ENCODE data around the gene SCFD2.
A peak's percentile ranks its signal among the peaks of the same experiment; 100 is the strongest.

Gene SCFD2

GRCh38 chr4:52869196-52869595 is 496.7 kb downstream of the SCFD2 start:
- DNase-seq = no peak

DNA sequence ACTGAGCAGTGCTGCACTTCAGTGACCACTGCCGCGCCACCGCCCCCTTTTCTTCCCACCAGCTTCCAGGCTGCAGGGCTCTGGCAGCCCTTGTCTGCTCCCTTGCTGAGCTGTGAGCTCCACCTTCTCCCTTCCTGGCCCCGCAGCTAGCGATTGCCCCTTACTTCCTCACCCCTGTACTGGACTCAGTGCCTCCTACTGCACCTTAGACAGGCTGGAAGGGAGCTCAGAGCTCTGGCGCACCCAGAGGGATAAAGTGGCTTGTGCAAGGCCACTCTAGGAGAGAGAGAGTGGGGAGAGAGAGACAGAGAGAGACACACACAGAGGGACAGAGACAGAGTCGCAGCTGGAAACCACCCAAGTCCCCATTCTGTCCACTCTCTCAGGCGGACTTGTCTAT is 497.7 kb downstream of the SCFD2 start:
- DNase-seq = no peak

DNA sequence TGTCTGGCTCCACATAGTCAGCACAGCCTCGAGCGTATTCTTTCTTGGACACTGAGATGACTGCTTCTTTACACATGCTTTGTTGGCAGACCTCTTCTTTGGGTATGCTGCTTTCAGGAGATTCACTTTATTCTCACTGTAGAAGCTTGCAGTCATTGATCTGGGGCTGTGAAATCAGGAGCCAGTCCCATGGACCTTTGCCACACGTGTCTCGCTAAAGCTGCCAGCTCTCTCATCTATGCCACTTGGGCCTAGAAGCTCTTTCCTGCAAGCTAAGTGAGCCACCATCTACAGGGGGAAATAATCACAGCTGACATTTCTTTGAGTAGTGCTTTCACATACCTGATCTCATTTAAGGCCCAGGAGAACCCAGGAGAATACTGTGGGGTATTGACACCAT is 498.7 kb downstream of the SCFD2 start:
- no peak for DNase-seq

GRCh38 chr4:52866734-52867133 is 499.1 kb downstream of the SCFD2 start:
- DNase-seq = no peak

DNA sequence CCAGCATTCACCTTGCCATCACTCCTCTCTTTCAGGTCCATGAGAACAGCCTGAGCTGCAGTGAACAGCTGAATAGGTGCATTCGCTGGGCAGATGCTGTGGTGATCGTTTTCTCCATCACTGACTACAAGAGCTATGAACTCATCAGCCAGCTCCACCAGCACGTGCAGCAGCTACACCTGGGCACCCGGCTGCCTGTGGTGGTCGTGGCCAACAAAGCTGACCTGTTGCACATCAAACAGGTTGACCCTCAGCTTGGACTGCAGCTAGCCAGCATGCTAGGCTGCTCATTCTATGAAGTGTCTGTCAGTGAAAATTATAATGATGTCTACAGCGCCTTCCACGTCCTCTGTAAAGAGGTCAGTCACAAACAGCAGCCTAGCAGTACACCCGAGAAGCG is 500.6 kb downstream of the SCFD2 start:
- DNase-seq = no peak

GRCh38 chr4:52864793-52865192 is 501.1 kb downstream of the SCFD2 start:
- DNase-seq = no peak

DNA sequence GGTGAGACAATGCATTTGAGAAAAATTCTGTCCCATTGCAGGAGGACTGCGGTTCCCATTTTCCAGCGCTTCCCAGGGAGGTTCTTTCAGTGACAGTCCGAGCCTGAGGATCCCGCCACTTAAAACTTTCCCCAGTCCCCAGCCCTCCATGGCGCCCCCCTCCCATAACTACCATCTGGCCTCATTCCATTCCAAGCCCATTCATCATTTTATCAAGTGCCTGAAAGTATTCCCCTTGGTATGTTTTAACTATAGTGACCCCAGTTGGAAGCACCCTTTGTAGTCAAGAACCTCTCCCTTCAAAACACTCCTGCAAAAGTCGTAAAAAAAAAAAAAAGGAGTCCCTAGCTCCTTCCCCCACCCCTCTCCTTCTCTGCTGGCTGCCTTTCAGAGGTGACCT is 502.5 kb downstream of the SCFD2 start:
- DNase-seq = no peak

DNA sequence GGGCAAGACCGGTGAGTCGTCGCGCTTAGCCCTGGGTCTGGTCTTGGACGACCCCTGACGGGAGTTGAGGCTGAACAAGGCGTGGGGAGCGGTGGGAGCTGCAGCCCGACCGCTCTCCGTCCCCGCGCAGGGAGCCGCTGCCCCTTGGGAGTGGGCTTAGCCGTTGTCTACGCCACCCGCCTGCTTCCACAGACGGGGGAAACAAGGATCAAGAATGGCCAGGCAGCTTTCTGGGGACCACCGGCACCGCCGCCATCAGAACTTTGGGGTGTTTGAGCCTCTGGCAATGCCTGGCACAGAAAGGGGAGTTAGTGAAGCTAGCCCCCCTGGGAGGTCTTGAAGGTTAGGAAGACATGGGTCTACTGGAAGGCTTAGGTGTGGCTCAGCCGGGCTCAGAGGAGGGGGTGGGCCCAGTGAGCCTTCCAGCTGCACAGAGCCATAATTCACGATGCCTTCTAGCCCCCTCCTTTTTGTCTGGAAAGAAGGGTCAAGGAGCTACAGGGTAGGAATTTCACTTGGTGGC is 503.2 kb downstream of the SCFD2 start:
- DNase-seq = no peak

GRCh38 chr4:52861879-52862616 is 503.8 kb downstream of the SCFD2 start, which contains the start of gene RASL11B:
Gene RASL11B, plus strand, starts transcription at chr4:52862317. Its CDS starts 191 bp downstream, at chr4:52862508.
- peak; percentile 80 for DNase-seq

DNA sequence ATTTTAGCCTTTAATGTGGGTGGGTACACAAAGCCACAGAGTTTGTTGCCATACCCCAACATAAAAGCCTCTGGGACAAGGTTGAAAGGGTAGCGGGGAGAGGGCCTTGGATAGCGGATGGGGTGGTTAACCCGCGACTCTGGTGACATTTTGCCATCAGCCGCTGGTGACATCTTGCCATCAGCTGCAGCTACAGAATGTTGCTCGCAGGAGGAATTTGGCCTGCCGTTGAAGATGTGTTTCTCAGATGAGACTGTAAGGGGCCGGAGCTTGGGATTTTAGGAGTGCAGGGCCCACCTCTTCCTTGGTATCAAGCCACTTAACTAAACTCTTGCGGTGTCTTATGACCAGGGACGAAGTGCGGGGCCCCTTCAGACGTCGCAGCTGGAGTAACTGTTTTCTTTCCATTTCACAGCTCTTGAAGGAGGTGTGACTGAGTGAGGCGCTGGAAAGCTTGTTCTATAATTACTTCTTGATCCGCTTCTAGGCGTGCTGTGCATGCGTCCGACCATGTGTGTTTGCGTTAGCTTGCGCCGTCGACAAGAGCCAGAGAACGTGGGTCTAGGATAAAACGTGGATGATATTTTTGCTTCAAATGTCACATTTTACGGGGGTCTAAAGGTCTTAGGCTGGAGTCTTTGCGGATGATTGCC is 504.6 kb downstream of the SCFD2 start:
- DNase-seq = no peak

- DNase-seq = no peak
Measured at GRCh38 chr4:52860361-52860760, 505.5 kb downstream of the SCFD2 start.

GRCh38 chr4:52856801-52857200 is 509.1 kb downstream of the SCFD2 start:
- DNase-seq = no peak

GRCh38 chr4:52853351-52853750 is 512.5 kb downstream of the SCFD2 start:
- no peak for DNase-seq

- no peak for DNase-seq
Measured at GRCh38 chr4:52852711-52853110, 513.1 kb downstream of the SCFD2 start.

DNA sequence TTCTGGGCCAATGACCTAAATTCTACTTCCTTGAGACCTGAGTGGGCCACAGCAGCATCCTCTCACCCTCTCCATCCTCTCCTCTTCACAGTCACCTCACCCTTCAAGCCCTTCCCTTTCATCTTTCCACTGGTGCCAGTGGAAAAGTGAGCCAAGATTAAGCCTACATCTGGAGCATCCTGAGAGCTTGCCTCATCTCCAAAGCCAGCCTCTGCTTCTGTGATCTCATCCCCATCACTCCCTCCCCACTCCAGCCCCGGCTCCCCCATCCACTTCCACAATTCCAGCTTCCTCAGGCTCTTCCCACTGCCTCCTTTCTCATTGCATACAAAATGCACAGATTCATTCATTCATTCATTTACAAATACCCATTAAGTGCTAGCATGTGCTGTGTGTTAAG is 513.8 kb downstream of the SCFD2 start:
- DNase-seq = no peak

DNA sequence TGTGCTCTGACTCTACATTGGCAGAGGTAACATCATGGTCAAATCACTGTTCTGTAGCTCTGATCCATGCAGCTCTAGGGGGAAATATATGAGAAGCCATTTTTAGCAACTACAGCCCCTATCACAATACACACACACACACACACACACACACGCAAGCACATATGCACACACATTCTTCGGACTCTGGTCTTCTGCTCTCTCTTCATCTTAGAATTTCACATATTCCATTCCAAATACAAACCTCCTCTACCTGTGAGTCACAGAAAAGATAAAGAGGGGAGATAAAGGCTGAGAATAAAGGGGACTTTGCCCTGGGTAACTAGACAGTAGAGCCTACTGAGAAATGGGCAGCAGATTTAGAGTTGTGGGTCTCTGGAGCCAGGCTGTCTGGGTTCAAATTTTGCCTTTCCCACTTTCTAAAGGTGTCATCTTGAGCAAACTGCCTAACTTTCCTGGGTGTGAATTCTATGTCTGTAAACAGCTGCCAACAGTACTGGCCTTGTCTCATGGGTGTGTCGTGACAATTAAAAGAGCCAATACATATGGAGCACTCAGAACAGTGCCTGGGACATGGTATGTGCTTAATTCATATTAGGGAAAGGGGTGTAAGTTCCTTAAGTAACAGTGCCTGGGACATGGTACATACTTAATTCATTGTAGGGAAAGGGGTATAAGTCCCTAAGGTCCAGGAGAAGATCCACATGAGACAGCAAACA is 515.3 kb downstream of the SCFD2 start:
- DNase-seq = no peak

DNA sequence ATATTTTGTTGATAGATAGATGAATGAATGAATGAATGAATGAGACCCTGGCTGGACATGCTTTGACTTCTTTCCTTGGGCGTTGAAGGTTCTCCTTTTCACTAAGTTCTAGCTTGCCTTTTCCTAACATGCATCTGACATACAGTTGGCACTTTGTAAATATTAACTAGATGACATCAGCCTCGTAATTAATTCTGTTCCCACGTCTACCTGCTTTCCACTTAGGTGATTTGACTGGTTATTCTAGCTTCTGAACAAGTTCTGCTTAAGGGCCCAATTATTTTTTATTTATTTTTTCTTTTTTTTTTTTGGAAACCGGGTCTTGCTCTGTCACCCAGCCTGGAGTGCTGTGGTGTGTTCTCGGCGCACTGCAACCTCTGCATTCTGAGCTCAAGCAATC is 517.6 kb downstream of the SCFD2 start:
- no peak for DNase-seq

GRCh38 chr4:52846502-52846901 is 519.4 kb downstream of the SCFD2 start:
- no peak for DNase-seq

- no peak for DNase-seq
Measured at GRCh38 chr4:52844596-52844995, 521.3 kb downstream of the SCFD2 start.

- DNase-seq = peak; percentile 51
Measured at GRCh38 chr4:52843958-52844357, 521.9 kb downstream of the SCFD2 start.

DNA sequence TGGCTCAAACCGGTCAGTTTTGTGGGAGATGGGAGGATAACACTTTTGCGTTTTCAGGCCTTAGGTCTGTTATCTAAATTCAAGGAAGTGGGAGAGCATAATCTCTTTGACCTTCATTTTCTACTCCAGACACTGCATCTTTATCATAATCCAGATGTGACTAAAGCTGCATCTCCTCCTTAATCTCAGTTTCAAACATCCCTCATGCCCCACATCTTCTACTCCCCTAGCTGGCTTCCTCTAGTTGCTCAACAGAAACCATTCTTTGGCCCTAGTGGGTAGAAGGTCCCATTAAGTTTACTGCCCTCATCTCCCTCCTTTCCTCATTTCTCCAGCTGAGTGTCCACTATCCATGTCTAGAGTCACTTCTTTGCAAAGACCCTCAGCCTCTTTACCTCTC is 522.5 kb downstream of the SCFD2 start:
- DNase-seq = no peak

GRCh38 chr4:52842792-52843191 is 523.1 kb downstream of the SCFD2 start:
- DNase-seq = no peak

- no peak for DNase-seq
Measured at GRCh38 chr4:52841682-52842456, 524.0 kb downstream of the SCFD2 start.

Data from CD4-positive, alpha-beta T cell treated with Interleukin-15 for 1 hour (primary cell).